Measurements from ENCODE around the gene PCDHA6.

The PCDHA6 gene

DNA sequence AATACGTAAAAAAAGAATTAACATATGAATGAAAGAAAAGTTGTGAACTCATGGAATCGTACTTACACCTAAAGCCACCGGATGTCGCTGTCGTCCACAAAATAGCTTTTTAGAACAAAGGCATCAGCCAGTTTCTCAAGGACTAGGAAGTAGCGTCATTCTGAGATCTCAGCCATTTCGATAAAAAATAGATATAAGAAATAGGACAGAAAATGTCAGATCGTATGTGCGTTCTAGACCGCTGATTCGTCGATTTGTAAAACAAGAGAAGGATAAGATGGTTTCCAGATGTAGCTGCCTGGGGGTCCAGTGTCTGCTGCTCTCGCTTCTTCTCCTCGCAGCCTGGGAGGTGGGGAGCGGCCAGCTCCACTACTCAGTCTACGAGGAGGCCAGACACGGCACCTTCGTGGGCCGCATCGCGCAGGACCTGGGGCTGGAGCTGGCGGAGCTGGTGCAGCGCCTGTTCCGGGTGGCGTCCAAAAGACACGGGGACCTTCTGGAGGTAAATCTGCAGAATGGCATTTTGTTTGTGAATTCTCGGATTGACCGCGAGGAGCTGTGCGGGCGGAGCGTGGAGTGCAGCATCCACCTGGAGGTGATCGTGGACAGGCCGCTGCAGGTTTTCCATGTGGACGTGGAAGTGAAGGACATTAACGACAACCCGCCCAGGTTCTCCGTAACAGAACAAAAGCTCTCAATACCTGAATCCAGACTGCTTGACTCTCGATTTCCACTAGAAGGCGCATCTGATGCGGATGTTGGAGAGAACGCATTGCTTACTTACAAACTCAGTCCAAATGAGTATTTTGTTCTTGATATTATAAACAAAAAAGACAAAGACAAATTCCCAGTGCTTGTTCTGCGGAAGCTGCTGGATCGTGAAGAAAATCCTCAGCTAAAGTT lies 28.3 kb downstream of the PCDHA6 start, which contains the start of gene PCDHA10:
PCDHA10 (plus strand) TSS at position 126 of the 903 bp plus-strand sequence; CDS start at position 278, 152 bp downstream.
- peak within 1 kb of the TSS in 1 of 7 experiments; percentile 6 for H3K4me3 ChIP-seq (ENCODE audit: control insufficient read depth in 1 of 7, extremely low read depth in 1 of 7, insufficient read depth in 4 of 7, low read depth in 2 of 7, low read length in 6 of 7)
- peaks cover 0 to 18% (median 3%) of the 10 kb centered on the region in 5 experiments for H3K27me3 ChIP-seq (replicated peaks in 2 of 5; ENCODE audit: control insufficient read depth in 4 of 5, insufficient read depth in 5 of 5, low read length in 4 of 5)
- H3K36me3 ChIP-seq (ENCODE audit: control insufficient read depth in 4 of 4, insufficient read depth in 4 of 4, low read length in 3 of 4), result no peaks in the 10 kb centered on the region
- CTCF ChIA-PET, result no interaction called here
- no peaks in the 10 kb centered on the region for H3K4me1 ChIP-seq (ENCODE audit: control extremely low read depth in 1 of 4, control insufficient read depth in 4 of 4, insufficient read depth in 4 of 4, low read length in 3 of 4)
- peak in 2 of 3 donors; percentile 18 to 19 for DNase-seq
- 23% methylated on average over 18 of the region's 44 CpGs for WGBS (ENCODE audit: insufficient coverage)
- H3K9me3 ChIP-seq (ENCODE audit: control extremely low read depth in 1 of 5, control insufficient read depth in 4 of 5, insufficient read depth in 2 of 5, low read depth in 1 of 5, low read length in 4 of 5), result peaks cover 7 to 36% (median 27%) of the 10 kb centered on the region in 5 experiments
- no peak within 1 kb of the TSS for H3K27ac ChIP-seq (ENCODE audit: insufficient read depth in 1 of 2, low read depth in 1 of 2, low read length in 2 of 2, poor library complexity in 1 of 2, severe bottlenecking in 2 of 2)
- POLR2A ChIA-PET, result no interaction called here

- ChIA-PET CTCF (no interaction called here), POLR2A (no interaction called here)
These were observed 29.6 kb downstream of the PCDHA6 start for GRCh38 chr5:140857177-140857986.

GRCh38 chr5:140857987-140858240 lies 30.2 kb downstream of the PCDHA6 start:
- CTCF ChIA-PET, result no interaction called here
- Histone ChIP-seq H3K27ac (ENCODE audit: insufficient read depth in 1 of 2, low read depth in 1 of 2, low read length in 2 of 2, poor library complexity in 1 of 2, severe bottlenecking in 2 of 2) (no peak overlapping the region), H3K4me1 (ENCODE audit: control extremely low read depth in 1 of 4, control insufficient read depth in 4 of 4, insufficient read depth in 4 of 4, low read length in 3 of 4) (no peaks in the 10 kb centered on the region), H3K9me3 (ENCODE audit: control extremely low read depth in 1 of 5, control insufficient read depth in 4 of 5, insufficient read depth in 2 of 5, low read depth in 1 of 5, low read length in 4 of 5) (peaks cover 7 to 50% (median 45%) of the 10 kb centered on the region in 5 experiments), H3K27me3 (replicated peaks in 2 of 5; ENCODE audit: control insufficient read depth in 4 of 5, insufficient read depth in 5 of 5, low read length in 4 of 5) (peaks cover 2 to 26% (median 7%) of the 10 kb centered on the region in 5 experiments), H3K4me3 (ENCODE audit: control insufficient read depth in 1 of 7, extremely low read depth in 1 of 7, insufficient read depth in 4 of 7, low read depth in 2 of 7, low read length in 6 of 7) (no peak overlapping the region), H3K36me3 (ENCODE audit: control insufficient read depth in 4 of 4, insufficient read depth in 4 of 4, low read length in 3 of 4) (no peaks in the 10 kb centered on the region)
- WGBS (ENCODE audit: insufficient coverage), result 51% methylated on average over 22 of the region's 22 CpGs
- POLR2A ChIA-PET, result no interaction called here
- no peak for DNase-seq

More at GRCh38 chr5:140857177-140857986, 29.6 kb downstream of the PCDHA6 start:
- Histone ChIP-seq H3K9me3 (ENCODE audit: control extremely low read depth in 1 of 5, control insufficient read depth in 4 of 5, insufficient read depth in 2 of 5, low read depth in 1 of 5, low read length in 4 of 5) (peaks cover 7 to 45% (median 39%) of the 10 kb centered on the region in 5 experiments), H3K4me3 (ENCODE audit: control insufficient read depth in 1 of 7, extremely low read depth in 1 of 7, insufficient read depth in 4 of 7, low read depth in 2 of 7, low read length in 6 of 7) (no peak overlapping the region), H3K4me1 (ENCODE audit: control extremely low read depth in 1 of 4, control insufficient read depth in 4 of 4, insufficient read depth in 4 of 4, low read length in 3 of 4) (no peaks in the 10 kb centered on the region), H3K27me3 (replicated peaks in 2 of 5; ENCODE audit: control insufficient read depth in 4 of 5, insufficient read depth in 5 of 5, low read length in 4 of 5) (peaks cover 2 to 21% (median 3%) of the 10 kb centered on the region in 5 experiments), H3K27ac (ENCODE audit: insufficient read depth in 1 of 2, low read depth in 1 of 2, low read length in 2 of 2, poor library complexity in 1 of 2, severe bottlenecking in 2 of 2) (no peak overlapping the region), H3K36me3 (ENCODE audit: control insufficient read depth in 4 of 4, insufficient read depth in 4 of 4, low read length in 3 of 4) (no peaks in the 10 kb centered on the region)
- DNase-seq, result no peak
- WGBS (ENCODE audit: insufficient coverage), result 49% methylated on average over 84 of the region's 94 CpGs

DNA sequence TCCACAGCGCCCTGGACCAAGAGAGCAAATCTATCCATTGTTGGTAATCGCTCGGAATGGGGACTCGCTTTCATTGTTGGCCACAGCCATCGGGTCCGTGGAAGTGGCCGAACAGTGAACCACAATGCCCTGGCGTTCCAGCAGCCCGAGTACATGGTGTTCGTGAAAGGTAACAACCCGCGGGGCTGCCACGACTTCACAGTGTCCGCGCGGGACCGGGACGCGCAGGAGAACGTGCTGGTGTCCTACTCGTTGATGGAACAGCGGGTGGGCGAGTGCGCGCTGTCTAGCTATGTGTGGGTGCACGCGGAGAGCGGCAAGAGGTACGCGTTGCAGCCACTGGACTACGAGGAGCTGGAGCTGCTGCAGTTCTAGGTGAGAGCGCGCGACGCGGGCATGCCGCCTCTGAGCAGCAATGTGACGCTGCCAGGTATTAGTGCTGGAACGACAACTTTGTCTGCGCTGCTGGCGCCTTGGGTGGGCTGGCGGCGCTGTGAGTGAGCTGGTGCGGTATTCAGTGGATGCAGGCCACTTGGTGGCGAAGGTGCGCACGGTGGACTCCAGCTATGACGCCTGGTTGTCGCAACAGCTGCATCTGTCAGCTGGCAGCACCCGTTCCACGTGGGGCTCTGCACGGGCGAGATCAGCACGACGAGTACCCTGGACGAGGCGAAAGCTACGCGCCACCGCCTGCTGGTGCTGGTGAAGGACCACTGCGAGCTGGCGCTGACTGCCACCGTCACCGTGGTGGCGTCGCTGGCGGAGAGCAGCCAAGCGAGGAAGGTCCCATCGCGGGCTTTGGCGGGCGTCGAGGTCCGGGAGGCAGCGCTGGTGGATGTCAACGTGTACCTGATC lies 34.9 kb downstream of the PCDHA6 start:
- H3K4me1 ChIP-seq (ENCODE audit: control extremely low read depth in 1 of 4, control insufficient read depth in 4 of 4, insufficient read depth in 4 of 4, low read length in 3 of 4), result no peaks in the 10 kb centered on the region
- peaks cover 2 to 29% (median 28%) of the 10 kb centered on the region in 5 experiments for H3K9me3 ChIP-seq (ENCODE audit: control extremely low read depth in 1 of 5, control insufficient read depth in 4 of 5, insufficient read depth in 2 of 5, low read depth in 1 of 5, low read length in 4 of 5)
- POLR2A ChIA-PET, result no interaction called here
- no peak for DNase-seq
- CTCF ChIA-PET, result no interaction called here
- H3K27me3 ChIP-seq (replicated peaks in 2 of 5; ENCODE audit: control insufficient read depth in 4 of 5, insufficient read depth in 5 of 5, low read length in 4 of 5), result peaks cover 0 to 16% (median 4%) of the 10 kb centered on the region in 5 experiments
- WGBS (ENCODE audit: insufficient coverage), result 41% methylated on average over 75 of the region's 76 CpGs
- no peak overlapping the region for H3K4me3 ChIP-seq (ENCODE audit: control insufficient read depth in 1 of 7, extremely low read depth in 1 of 7, insufficient read depth in 4 of 7, low read depth in 2 of 7, low read length in 6 of 7)
- H3K27ac ChIP-seq (ENCODE audit: insufficient read depth in 1 of 2, low read depth in 1 of 2, low read length in 2 of 2, poor library complexity in 1 of 2, severe bottlenecking in 2 of 2), result no peak overlapping the region
- H3K36me3 ChIP-seq (ENCODE audit: control insufficient read depth in 4 of 4, insufficient read depth in 4 of 4, low read length in 3 of 4), result no peaks in the 10 kb centered on the region

GRCh38 chr5:140868721-140869554 lies 41.2 kb downstream of the PCDHA6 start, which contains the start of gene PCDHA11:
PCDHA11 (plus strand) TSS chr5:140868957; CDS start chr5:140869104, 147 bp downstream.
- POLR2A ChIA-PET, result no interaction called here
- WGBS (ENCODE audit: insufficient coverage), result 18% methylated on average over 30 of the region's 41 CpGs
- Histone ChIP-seq H3K27me3 (replicated peaks in 2 of 5; ENCODE audit: control insufficient read depth in 4 of 5, insufficient read depth in 5 of 5, low read length in 4 of 5) (peaks cover 4 to 27% (median 8%) of the 10 kb centered on the region in 5 experiments), H3K4me1 (ENCODE audit: control extremely low read depth in 1 of 4, control insufficient read depth in 4 of 4, insufficient read depth in 4 of 4, low read length in 3 of 4) (no peaks in the 10 kb centered on the region), H3K4me3 (ENCODE audit: control insufficient read depth in 1 of 7, extremely low read depth in 1 of 7, insufficient read depth in 4 of 7, low read depth in 2 of 7, low read length in 6 of 7) (no peak within 1 kb of the TSS), H3K36me3 (ENCODE audit: control insufficient read depth in 4 of 4, insufficient read depth in 4 of 4, low read length in 3 of 4) (no peaks in the 10 kb centered on the region), H3K27ac (ENCODE audit: insufficient read depth in 1 of 2, low read depth in 1 of 2, low read length in 2 of 2, poor library complexity in 1 of 2, severe bottlenecking in 2 of 2) (no peak within 1 kb of the TSS), H3K9me3 (ENCODE audit: control extremely low read depth in 1 of 5, control insufficient read depth in 4 of 5, insufficient read depth in 2 of 5, low read depth in 1 of 5, low read length in 4 of 5) (peaks cover 8 to 31% (median 25%) of the 10 kb centered on the region in 5 experiments)
- CTCF ChIA-PET, result no interaction called here
- DNase-seq, result peak in 2 of 3 donors; percentile 7 to 9

GRCh38 chr5:140869555-140869886 lies 41.8 kb downstream of the PCDHA6 start:
- peak in 1 of 3 donors; percentile 9 for DNase-seq
- Histone ChIP-seq H3K9me3 (ENCODE audit: control extremely low read depth in 1 of 5, control insufficient read depth in 4 of 5, insufficient read depth in 2 of 5, low read depth in 1 of 5, low read length in 4 of 5) (peaks cover 8 to 35% (median 25%) of the 10 kb centered on the region in 5 experiments), H3K4me1 (ENCODE audit: control extremely low read depth in 1 of 4, control insufficient read depth in 4 of 4, insufficient read depth in 4 of 4, low read length in 3 of 4) (no peaks in the 10 kb centered on the region), H3K27me3 (replicated peaks in 2 of 5; ENCODE audit: control insufficient read depth in 4 of 5, insufficient read depth in 5 of 5, low read length in 4 of 5) (peaks cover 5 to 27% (median 8%) of the 10 kb centered on the region in 5 experiments), H3K4me3 (ENCODE audit: control insufficient read depth in 1 of 7, extremely low read depth in 1 of 7, insufficient read depth in 4 of 7, low read depth in 2 of 7, low read length in 6 of 7) (no peak overlapping the region), H3K36me3 (ENCODE audit: control insufficient read depth in 4 of 4, insufficient read depth in 4 of 4, low read length in 3 of 4) (no peaks in the 10 kb centered on the region), H3K27ac (ENCODE audit: insufficient read depth in 1 of 2, low read depth in 1 of 2, low read length in 2 of 2, poor library complexity in 1 of 2, severe bottlenecking in 2 of 2) (no peak overlapping the region)
- POLR2A ChIA-PET, result no interaction called here
- CTCF ChIA-PET, result no interaction called here
- 48% methylated on average over 5 of the region's 5 CpGs for WGBS (ENCODE audit: insufficient coverage)

All from common myeloid progenitor, CD34-positive (primary cell).